ENCODE results near the gene CHURC1.
A peak's percentile ranks its signal among the peaks of the same experiment; 100 is the strongest.

Gene CHURC1

GRCh38 chr14:64960762-64961276 is 46.6 kb downstream of the CHURC1 start:
- DNase-seq: peak in 1 of 2 experiments; percentile 31

- peak in 1 of 2 experiments; percentile 16 for DNase-seq
Observed at GRCh38 chr14:64963611-64964010, 49.4 kb downstream of the CHURC1 start.

- no peak for DNase-seq
Observed at GRCh38 chr14:64965356-64966000, 51.2 kb downstream of the CHURC1 start.

GRCh38 chr14:64966976-64967375 is 52.7 kb downstream of the CHURC1 start:
- no peak for DNase-seq

GRCh38 chr14:64968167-64968566 is 53.9 kb downstream of the CHURC1 start:
- DNase-seq: peak in 1 of 2 experiments; percentile 34

- no peak for DNase-seq
Observed at GRCh38 chr14:64968651-64969050, 54.4 kb downstream of the CHURC1 start.

GRCh38 chr14:64970041-64970440 is 55.8 kb downstream of the CHURC1 start:
- no peak for DNase-seq

GRCh38 chr14:64970776-64971477 is 56.7 kb downstream of the CHURC1 start:
- peak in 1 of 2 experiments; percentile 49 for DNase-seq

GRCh38 chr14:64971491-64971942 is 57.3 kb downstream of the CHURC1 start:
- DNase-seq: peak in 1 of 2 experiments; percentile 49

- peak in 1 of 2 experiments; percentile 45 for DNase-seq
Observed at GRCh38 chr14:64971943-64972791, 57.9 kb downstream of the CHURC1 start, which contains the start of gene RAB15. TSS of gene RAB15 (minus strand) at chr14:64972336. CDS start at chr14:64972076, 260 bp downstream.

- DNase-seq: no peak
Observed at GRCh38 chr14:64973026-64973442, 58.8 kb downstream of the CHURC1 start.

GRCh38 chr14:64973826-64974225 is 59.6 kb downstream of the CHURC1 start:
- DNase-seq: no peak

GRCh38 chr14:64974563-64974962 is 60.3 kb downstream of the CHURC1 start:
- no peak for DNase-seq

- peak in 1 of 2 experiments; percentile 67 for DNase-seq
Observed at GRCh38 chr14:64979336-64980074, 65.2 kb downstream of the CHURC1 start.

GRCh38 chr14:64983439-64984310 is 69.4 kb downstream of the CHURC1 start:
- peak; percentile 47 to 66 for DNase-seq
